Neuronal stem cell (in vitro differentiated cells): Measurements from ENCODE around the gene HGS.

Experiments
- DNase-seq: peaks from one replicate; pipeline ENCODE4 v3.0.0-alpha.2; 2013; ENCODE audit warnings: low spot score
- H2AFZ ChIP-seq: one replicate; pipeline ENCODE4 v1.6.1; 2013; ENCODE audit warnings: mild to moderate bottlenecking, low read length, inconsistent platforms
- H2AK5ac ChIP-seq: 2 replicates; pipeline ENCODE4 v1.6.1; 2013; ENCODE audit warnings: low read depth, mild to moderate bottlenecking, inconsistent platforms, low read length, moderate library complexity, mixed read lengths
- H2BK120ac ChIP-seq: 2 replicates; pipeline ENCODE4 v1.6.1; 2013; ENCODE audit warnings: low read depth, mild to moderate bottlenecking, inconsistent platforms, low read length, moderate library complexity, mixed read lengths
- H2BK12ac ChIP-seq: one replicate; pipeline ENCODE4 v1.6.1; 2013; ENCODE audit warnings: low read length, inconsistent platforms
- H2BK15ac ChIP-seq: 2 replicates; pipeline ENCODE4 v1.6.1; 2013; ENCODE audit warnings: mild to moderate bottlenecking, low read length, inconsistent platforms, mixed read lengths
- H2BK5ac ChIP-seq: one replicate; pipeline ENCODE4 v1.6.1; 2013; ENCODE audit warnings: inconsistent platforms, mild to moderate bottlenecking, low read length, moderate library complexity
- H3K14ac ChIP-seq: one replicate; pipeline ENCODE4 v1.6.1; 2013; ENCODE audit warnings: low read length, inconsistent platforms
- H3K18ac ChIP-seq: 2 replicates; pipeline ENCODE4 v1.6.1; 2013; ENCODE audit warnings: low read length, inconsistent platforms
- H3K23ac ChIP-seq: 2 replicates; pipeline ENCODE4 v1.6.1; 2013; ENCODE audit warnings: low read depth, mild to moderate bottlenecking, mixed read lengths, low read length, inconsistent platforms; ENCODE audit not compliant: poor library complexity
- H3K27ac ChIP-seq: replicated peaks from 3 replicates; pipeline ENCODE4 v1.5.1; 2013; ENCODE audit warnings: low read length, inconsistent platforms
- H3K27me3 ChIP-seq, 3 experiments: 2 replicates each; pipeline ENCODE4 v1.6.1; 2013; ENCODE audit warnings: low read length in 3 of 3, mild to moderate bottlenecking in 2 of 3, inconsistent platforms in 1 of 3, low read depth in 1 of 3, mixed read lengths in 1 of 3, moderate library complexity in 1 of 3; ENCODE audit not compliant: control insufficient read depth in 3 of 3, insufficient read depth in 3 of 3
- H3K36me3 ChIP-seq, 2 donors: replicated peaks in 1 of 2; 2 replicates each; pipeline ENCODE4 v1.6.1; 2013; ENCODE audit warnings: low read length in 2 of 2; ENCODE audit not compliant: control insufficient read depth in 2 of 2, insufficient read depth in 2 of 2
- H3K4ac ChIP-seq: 2 replicates; pipeline ENCODE4 v1.6.1; 2013; ENCODE audit warnings: inconsistent platforms, mild to moderate bottlenecking, low read length, moderate library complexity
- H3K4me1 ChIP-seq, 2 donors: 1 replicate in 1 of 2; 2 replicates in 1 of 2; pipeline ENCODE4 v1.6.1; 2013; ENCODE audit warnings: low read length in 2 of 2, low read depth in 1 of 2; ENCODE audit not compliant: control insufficient read depth in 2 of 2, insufficient read depth in 1 of 2
- H3K4me2 ChIP-seq: one replicate; pipeline ENCODE4 v1.6.1; 2013; ENCODE audit warnings: mild to moderate bottlenecking, low read length, inconsistent platforms; ENCODE audit not compliant: insufficient read depth, poor library complexity, severe bottlenecking
- H3K4me3 ChIP-seq, 2 donors: 2 replicates each; pipeline ENCODE4 v1.5.1; 2013; ENCODE audit warnings: low read length in 2 of 2, mild to moderate bottlenecking in 2 of 2, inconsistent platforms in 1 of 2, moderate library complexity in 1 of 2
- H3K79me1 ChIP-seq: one replicate; pipeline ENCODE4 v1.6.1; 2013; ENCODE audit warnings: low read depth, mild to moderate bottlenecking, inconsistent platforms, low read length, moderate library complexity
- H3K9ac ChIP-seq: one replicate; pipeline ENCODE4 v1.6.1; 2013; ENCODE audit warnings: mild to moderate bottlenecking, low read depth, low read length, inconsistent platforms; ENCODE audit not compliant: poor library complexity
- H3K9me3 ChIP-seq, 2 donors: replicated peaks in 1 of 2; 2 replicates each; pipeline versions ENCODE3 to v1.6.1; 2013; ENCODE audit warnings: low read length in 2 of 2, mild to moderate bottlenecking in 2 of 2, inconsistent platforms in 1 of 2, low read depth in 1 of 2, mixed read lengths in 1 of 2, moderate library complexity in 1 of 2; ENCODE audit not compliant: control insufficient read depth in 2 of 2, insufficient read depth in 1 of 2
- H4K8ac ChIP-seq: one replicate; pipeline ENCODE4 v1.6.1; 2013; ENCODE audit warnings: low read depth, mild to moderate bottlenecking, inconsistent platforms, low read length, moderate library complexity
- H4K91ac ChIP-seq: one replicate; pipeline ENCODE4 v1.6.1; 2013; ENCODE audit warnings: low read length, low read depth, mild to moderate bottlenecking, inconsistent platforms; ENCODE audit not compliant: poor library complexity
- WGBS, 2 donors: extraction: QIAGEN DNeasy Blood & Tissue Kit; methylation state at CpG; one replicate each; pipeline ENCODE4 v1.1.7; 2013; ENCODE audit warnings: missing lambda C conversion rate in 2 of 2, mixed read lengths in 1 of 2; ENCODE audit not compliant: insufficient read length in 2 of 2, insufficient replicate concordance in 1 of 2; ENCODE audit errors: extremely low coverage in 2 of 2; 5-methylcytosine and 5-hydroxymethylcytosine counted together

The HGS gene

GRCh38 chr17:81651692-81652091 is 32.1 kb upstream of the HGS start:
- Histone ChIP-seq H3K9me3 (peaks cover 10 to 11% of the 10 kb centered on the region in 2 donors), H4K91ac (peak overlapping the region; percentile 53), H3K4me2 (no peak overlapping the region), H2BK12ac (peak overlapping the region; percentile 58), H2AFZ (no peak overlapping the region), H3K79me1 (peaks cover 4% of the 10 kb centered on the region), H3K27me3 (peaks cover 14 to 30% (median 22%) of the 10 kb centered on the region in 3 experiments), H3K23ac (peak overlapping the region; percentile 73), H3K36me3 (no peaks in the 10 kb centered on the region), H2BK15ac (no peak overlapping the region), H3K27ac (no peak overlapping the region), H2AK5ac (peak overlapping the region; percentile 87), H2BK5ac (peak overlapping the region; percentile 75), H2BK120ac (no peak overlapping the region), H3K14ac (no peak overlapping the region), H4K8ac (no peak overlapping the region), H3K9ac (peak overlapping the region; percentile 77), H3K18ac (no peak overlapping the region), H3K4ac (no peak overlapping the region), H3K4me1 (peaks cover 7 to 9% of the 10 kb centered on the region in 2 donors), H3K4me3 (peak overlapping the region in 1 of 2 donors; percentile 1)
- no CpG with 5 or more reads among the region's 10 CpGs for WGBS, 2 donors
- no peak for DNase-seq

GRCh38 chr17:81652906-81653771 is 30.7 kb upstream of the HGS start:
- no peak overlapping the region for H3K4ac ChIP-seq
- H3K4me2 ChIP-seq, result no peak overlapping the region
- no peak overlapping the region for H4K8ac ChIP-seq
- H3K27me3 ChIP-seq, result peaks cover 9 to 16% (median 9%) of the 10 kb centered on the region in 3 experiments
- WGBS, 2 donors, result no CpG with 5 or more reads among the region's 27 CpGs
- H3K9ac ChIP-seq, result no peak overlapping the region
- H2AFZ ChIP-seq, result peak overlapping the region; percentile 88
- no peak overlapping the region for H3K14ac ChIP-seq
- peaks cover 4% of the 10 kb centered on the region for H3K79me1 ChIP-seq
- H3K36me3 ChIP-seq, result no peaks in the 10 kb centered on the region
- peak overlapping the region; percentile 43 for H3K23ac ChIP-seq
- no peak overlapping the region for H2BK12ac ChIP-seq
- H3K9me3 ChIP-seq, result peaks cover 8 to 11% of the 10 kb centered on the region in 2 donors
- H2BK120ac ChIP-seq, result no peak overlapping the region
- peak overlapping the region; percentile 11 for H2BK5ac ChIP-seq
- H4K91ac ChIP-seq, result no peak overlapping the region
- H2BK15ac ChIP-seq, result no peak overlapping the region
- DNase-seq, result no peak
- H3K4me3 ChIP-seq, result no peak overlapping the region
- H3K27ac ChIP-seq, result no peak overlapping the region
- H3K18ac ChIP-seq, result peak overlapping the region; percentile 2
- peaks cover 5 to 9% of the 10 kb centered on the region in 2 donors for H3K4me1 ChIP-seq
- peak overlapping the region; percentile 46 for H2AK5ac ChIP-seq

DNA sequence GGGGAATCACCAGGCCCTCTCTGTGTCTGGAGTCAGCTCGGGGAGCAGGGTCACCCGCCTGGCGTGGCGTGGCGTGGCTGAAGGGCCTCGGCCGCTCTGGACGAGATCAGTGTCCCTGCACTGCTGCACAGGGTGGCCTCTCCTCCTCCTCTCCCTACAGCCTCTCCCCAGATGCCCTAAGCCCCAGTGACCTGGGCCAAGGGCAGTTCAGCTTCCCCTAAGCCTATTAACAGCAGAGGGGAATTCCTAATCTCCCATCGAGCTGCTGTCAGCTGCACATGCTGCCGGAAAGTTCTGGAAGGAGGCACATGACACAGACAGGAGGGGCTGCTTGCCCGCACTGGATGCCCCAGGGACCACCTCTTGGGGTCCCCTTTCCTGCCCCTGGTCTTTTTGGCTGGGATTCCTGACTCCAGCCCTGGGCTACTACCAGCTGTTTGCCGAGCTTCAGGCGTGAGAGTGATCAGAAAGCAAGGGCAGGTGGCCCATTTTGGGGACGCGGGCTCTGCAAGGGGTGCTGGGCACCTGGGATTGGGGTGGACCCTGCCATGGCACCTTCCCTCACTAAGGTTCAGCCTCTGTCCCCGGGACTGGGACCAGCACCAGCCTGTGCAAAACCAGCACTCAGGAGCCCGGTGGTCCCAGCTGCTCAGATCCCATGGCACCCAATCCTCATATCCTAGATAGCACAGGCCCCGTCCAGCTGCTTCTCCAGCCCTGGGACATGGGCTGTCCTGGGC is 28.3 kb upstream of the HGS start:
- no peak overlapping the region for H3K4me3 ChIP-seq
- no peak overlapping the region for H2AK5ac ChIP-seq
- H3K27me3 ChIP-seq, result no peaks in the 10 kb centered on the region
- H3K4me2 ChIP-seq, result no peak overlapping the region
- peak overlapping the region; percentile 9 for H3K14ac ChIP-seq
- no peak overlapping the region for H3K9ac ChIP-seq
- DNase-seq, result no peak
- H2BK120ac ChIP-seq, result peak overlapping the region; percentile 47
- peak overlapping the region; percentile 48 for H3K18ac ChIP-seq
- H2AFZ ChIP-seq, result peak overlapping the region; percentile 15
- no peaks in the 10 kb centered on the region for H3K9me3 ChIP-seq
- no peak overlapping the region for H2BK5ac ChIP-seq
- no CpG with 5 or more reads among the region's 18 CpGs for WGBS, 2 donors
- peak overlapping the region; percentile 64 for H2BK15ac ChIP-seq
- no peak overlapping the region for H4K8ac ChIP-seq
- H3K23ac ChIP-seq, result peak overlapping the region; percentile 5
- H2BK12ac ChIP-seq, result no peak overlapping the region
- no peak overlapping the region for H3K27ac ChIP-seq
- H3K36me3 ChIP-seq, result no peaks in the 10 kb centered on the region
- peaks cover 2% of the 10 kb centered on the region for H3K79me1 ChIP-seq
- peaks cover 5 to 9% of the 10 kb centered on the region in 2 donors for H3K4me1 ChIP-seq
- H3K4ac ChIP-seq, result no peak overlapping the region
- H4K91ac ChIP-seq, result no peak overlapping the region
